Measurements from ENCODE around the gene CYP3A5.
"Not testable (repeated sequence)": the region's sequence is repeated elsewhere in the genome, so short reads cannot be mapped to it uniquely, and the experiment has no call there.

Gene CYP3A5

DNA sequence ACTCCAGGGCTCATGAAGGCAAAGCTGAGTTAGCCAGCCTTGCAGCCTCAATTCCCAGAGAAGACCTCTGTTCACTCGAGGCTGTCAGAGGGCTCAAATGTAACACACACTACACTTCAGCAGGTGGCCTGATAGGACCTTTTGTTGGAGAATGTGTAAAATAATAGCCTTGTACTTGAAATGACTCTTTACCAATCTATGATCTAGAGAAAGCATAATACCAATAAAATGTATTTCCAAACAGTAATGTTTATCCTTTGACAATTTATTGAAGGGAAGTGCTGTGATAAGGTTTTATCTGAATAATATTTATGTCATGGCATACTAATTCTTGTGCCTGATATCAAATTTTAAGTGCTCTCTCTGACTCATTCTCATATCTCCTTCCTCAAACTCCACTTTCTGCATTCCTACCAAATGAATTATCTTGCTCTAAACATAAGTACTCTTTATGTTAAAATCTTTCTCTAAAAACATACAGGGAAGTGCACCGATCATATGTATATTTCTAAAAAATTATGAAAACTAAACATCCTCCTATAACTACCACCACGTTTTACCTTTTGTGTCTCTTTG lies 34.3 kb upstream of the CYP3A5 start:
- no peak overlapping the region for H3K4me3 Mint-ChIP-seq
- peaks cover 5% of the 10 kb centered on the region for H3K27me3 Mint-ChIP-seq (ENCODE audit: low read depth, poor library complexity)
- no peak for DNase-seq
- no peaks in the 10 kb centered on the region for H3K36me3 Mint-ChIP-seq (ENCODE audit: low read depth)
- peaks cover 8% of the 10 kb centered on the region for H3K9me3 Mint-ChIP-seq
- H3K4me1 Mint-ChIP-seq: no peaks in the 10 kb centered on the region
- TF ChIP-seq, protein P1, sequence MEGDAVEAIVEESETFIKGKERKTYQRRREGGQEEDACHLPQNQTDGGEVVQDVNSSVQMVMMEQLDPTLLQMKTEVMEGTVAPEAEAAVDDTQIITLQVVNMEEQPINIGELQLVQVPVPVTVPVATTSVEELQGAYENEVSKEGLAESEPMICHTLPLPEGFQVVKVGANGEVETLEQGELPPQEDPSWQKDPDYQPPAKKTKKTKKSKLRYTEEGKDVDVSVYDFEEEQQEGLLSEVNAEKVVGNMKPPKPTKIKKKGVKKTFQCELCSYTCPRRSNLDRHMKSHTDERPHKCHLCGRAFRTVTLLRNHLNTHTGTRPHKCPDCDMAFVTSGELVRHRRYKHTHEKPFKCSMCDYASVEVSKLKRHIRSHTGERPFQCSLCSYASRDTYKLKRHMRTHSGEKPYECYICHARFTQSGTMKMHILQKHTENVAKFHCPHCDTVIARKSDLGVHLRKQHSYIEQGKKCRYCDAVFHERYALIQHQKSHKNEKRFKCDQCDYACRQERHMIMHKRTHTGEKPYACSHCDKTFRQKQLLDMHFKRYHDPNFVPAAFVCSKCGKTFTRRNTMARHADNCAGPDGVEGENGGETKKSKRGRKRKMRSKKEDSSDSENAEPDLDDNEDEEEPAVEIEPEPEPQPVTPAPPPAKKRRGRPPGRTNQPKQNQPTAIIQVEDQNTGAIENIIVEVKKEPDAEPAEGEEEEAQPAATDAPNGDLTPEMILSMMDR (IDR thresholded peaks at IDR 0.05): no peak
- no peak overlapping the region for H3K27ac Mint-ChIP-seq

DNA sequence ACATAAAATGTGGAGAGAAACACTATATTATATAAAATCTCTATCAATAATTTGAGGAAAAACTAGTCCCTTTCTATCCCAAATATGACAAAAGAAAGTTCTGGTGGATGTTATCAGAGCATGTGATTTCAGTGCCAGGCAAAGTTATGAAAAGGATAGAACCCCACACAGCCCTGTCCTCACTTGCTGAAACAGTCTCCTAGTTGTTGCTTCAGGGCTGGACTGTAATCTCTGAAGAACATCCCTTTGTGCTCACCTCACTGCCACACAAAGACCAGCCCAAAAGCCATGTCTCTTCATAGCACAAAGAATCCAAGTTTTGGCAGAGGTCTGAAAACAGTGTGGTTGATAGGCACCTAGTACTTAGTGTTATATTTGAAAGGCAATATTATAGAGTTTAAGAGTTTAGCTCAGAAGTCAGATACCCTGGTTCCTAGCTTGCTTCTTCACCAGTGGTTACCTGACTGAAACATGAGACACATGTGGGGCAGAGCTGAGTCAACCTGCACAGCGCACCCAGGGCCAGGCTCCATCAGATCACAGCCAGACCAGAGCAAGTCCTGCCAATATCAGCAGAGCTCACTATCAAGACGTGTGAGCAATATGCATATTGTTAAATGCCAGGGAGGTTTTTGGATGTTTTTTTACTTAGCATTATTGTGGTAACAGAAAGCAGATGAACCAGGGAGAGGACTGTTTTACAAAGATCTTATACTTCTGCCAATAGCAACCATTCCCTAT lies 30.2 kb upstream of the CYP3A5 start:
- TF ChIP-seq, protein P1 (IDR thresholded peaks at IDR 0.05): no peak
- peaks cover 2% of the 10 kb centered on the region for H3K9me3 Mint-ChIP-seq

DNA sequence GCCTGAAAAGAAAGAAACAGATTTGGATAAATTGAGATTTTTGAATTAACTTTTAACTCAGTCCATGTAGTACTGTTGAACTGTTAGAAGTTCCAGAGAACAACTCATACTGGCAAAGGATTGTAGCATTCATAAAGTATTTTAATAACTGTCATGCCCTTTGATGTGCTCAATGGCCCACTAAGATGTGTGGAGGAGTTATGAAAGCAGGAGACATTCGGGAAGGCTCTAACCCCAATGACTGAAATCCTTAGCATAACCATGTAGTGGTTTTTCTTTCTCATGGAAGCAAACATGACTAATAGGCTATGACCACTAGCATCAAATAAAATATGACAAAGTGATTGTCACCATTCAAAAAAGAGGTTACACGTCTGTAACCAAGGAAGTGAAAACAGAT lies 29.5 kb upstream of the CYP3A5 start:
- no peak for DNase-seq
- H3K4me1 Mint-ChIP-seq: no peaks in the 10 kb centered on the region
- H3K27me3 Mint-ChIP-seq (ENCODE audit: low read depth, poor library complexity): peaks cover 8% of the 10 kb centered on the region
- H3K36me3 Mint-ChIP-seq (ENCODE audit: low read depth): no peaks in the 10 kb centered on the region
- H3K27ac Mint-ChIP-seq: no peak overlapping the region
- H3K4me3 Mint-ChIP-seq: no peak overlapping the region
- TF ChIP-seq, protein P1 (IDR thresholded peaks at IDR 0.05): no peak
- no peaks in the 10 kb centered on the region for H3K9me3 Mint-ChIP-seq

More for the DNA sequence above, 30.2 kb upstream of the CYP3A5 start:
- no peak overlapping the region for H3K27ac Mint-ChIP-seq
- no peak overlapping the region for H3K4me3 Mint-ChIP-seq
- no peaks in the 10 kb centered on the region for H3K4me1 Mint-ChIP-seq
- H3K27me3 Mint-ChIP-seq (ENCODE audit: low read depth, poor library complexity): peaks cover 8% of the 10 kb centered on the region
- no peak for DNase-seq
- no peaks in the 10 kb centered on the region for H3K36me3 Mint-ChIP-seq (ENCODE audit: low read depth)

DNA sequence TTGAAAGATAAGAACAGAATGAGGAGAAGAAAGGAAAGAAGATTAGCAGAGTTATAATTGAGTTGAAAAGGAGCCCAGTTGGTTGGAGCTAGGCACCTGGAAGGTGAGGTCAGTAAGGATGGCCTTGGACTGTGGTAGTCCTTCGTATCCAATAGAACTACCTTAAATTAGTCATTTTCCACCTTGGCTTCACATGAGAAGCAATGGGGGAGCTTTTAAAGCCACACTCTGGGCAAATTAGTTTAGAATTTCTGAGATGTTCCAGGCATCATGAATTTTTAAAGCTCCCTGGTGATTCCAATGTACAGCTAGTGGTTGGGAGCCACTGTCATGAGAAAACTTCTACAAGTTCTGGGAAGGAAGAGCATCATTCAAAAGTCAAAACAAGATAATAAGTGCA lies 27.3 kb upstream of the CYP3A5 start:
- no peak overlapping the region for H3K27ac Mint-ChIP-seq
- H3K9me3 Mint-ChIP-seq: no peaks in the 10 kb centered on the region
- no peak overlapping the region for H3K4me3 Mint-ChIP-seq
- H3K4me1 Mint-ChIP-seq: no peaks in the 10 kb centered on the region
- no peaks in the 10 kb centered on the region for H3K36me3 Mint-ChIP-seq (ENCODE audit: low read depth)
- no peak for DNase-seq
- H3K27me3 Mint-ChIP-seq (ENCODE audit: low read depth, poor library complexity): peaks cover 9% of the 10 kb centered on the region
- TF ChIP-seq, protein P1 (IDR thresholded peaks at IDR 0.05): no peak

DNA sequence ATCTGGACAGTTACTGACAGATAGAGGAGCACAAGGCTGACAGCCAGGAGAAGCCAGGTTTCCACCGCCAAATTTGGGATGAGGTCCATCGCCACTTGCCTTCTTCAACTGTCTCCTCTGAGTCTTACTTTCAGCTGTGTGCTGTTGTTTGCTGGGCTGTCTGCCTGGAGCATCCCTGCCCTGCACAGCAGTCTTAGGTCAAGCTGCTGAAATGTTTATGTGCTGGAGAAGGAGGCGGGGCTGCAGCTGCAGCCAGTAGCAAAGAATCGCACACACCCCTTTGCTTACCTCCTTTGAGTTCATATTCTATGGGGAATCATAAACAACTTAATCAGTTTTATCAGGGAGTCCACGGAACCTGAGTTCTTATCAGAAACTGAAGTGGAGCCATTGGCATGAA lies 20.1 kb upstream of the CYP3A5 start:
- H3K36me3 Mint-ChIP-seq (ENCODE audit: low read depth): no peaks in the 10 kb centered on the region
- TF ChIP-seq, protein P1 (IDR thresholded peaks at IDR 0.05): no peak
- no peak overlapping the region for H3K27ac Mint-ChIP-seq
- H3K4me3 Mint-ChIP-seq: no peak overlapping the region
- H3K27me3 Mint-ChIP-seq (ENCODE audit: low read depth, poor library complexity): peaks cover 29% of the 10 kb centered on the region
- DNase-seq: no peak
- no peaks in the 10 kb centered on the region for H3K4me1 Mint-ChIP-seq
- H3K9me3 Mint-ChIP-seq: no peaks in the 10 kb centered on the region

DNA sequence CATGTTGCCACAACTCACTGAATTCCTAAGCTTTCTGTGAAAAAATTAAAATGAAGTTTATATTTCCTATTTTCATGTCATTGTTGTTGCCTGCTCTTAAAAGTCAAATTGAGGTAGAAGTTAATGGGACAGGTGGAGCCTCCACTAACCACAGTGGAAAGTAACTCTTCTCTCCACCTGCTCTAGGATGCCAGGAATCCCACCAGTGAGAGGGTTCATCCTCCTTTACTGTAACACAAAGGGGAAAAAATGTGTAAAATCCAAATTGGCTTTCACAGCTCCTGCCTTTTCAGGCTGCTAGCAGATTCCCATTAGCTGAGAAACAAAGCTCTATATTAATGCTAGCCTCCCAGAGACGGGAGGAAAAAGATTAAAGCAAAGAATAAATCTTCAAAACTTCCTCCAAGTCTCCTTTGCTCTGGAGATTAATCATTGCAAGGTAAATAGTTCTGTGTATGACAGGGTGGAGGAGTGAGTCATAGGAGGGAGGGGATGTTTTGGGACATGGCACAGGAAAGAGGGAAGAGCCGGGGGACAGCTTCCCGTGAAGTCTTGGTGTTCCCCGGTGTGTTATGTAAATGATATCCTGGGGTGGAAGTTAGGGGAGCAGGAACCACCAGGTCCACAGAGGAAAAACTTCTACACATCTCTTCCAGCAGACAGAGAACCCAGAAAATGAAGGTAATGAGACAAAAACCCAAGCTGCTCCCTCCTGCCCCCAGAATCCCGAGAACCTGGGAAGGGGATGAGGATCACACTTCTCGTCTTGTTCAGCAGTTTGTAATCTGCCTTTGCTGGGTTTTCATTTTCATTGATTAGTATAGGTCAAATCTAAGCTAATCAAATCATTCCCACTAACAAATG lies 19.3 kb upstream of the CYP3A5 start:
- not testable (repeated sequence) for H3K4me3 Mint-ChIP-seq; H3K9me3 Mint-ChIP-seq; DNase-seq; H3K27ac Mint-ChIP-seq; H3K36me3 Mint-ChIP-seq (ENCODE audit: low read depth); H3K4me1 Mint-ChIP-seq
- peaks cover 29% of the 10 kb centered on the region for H3K27me3 Mint-ChIP-seq (ENCODE audit: low read depth, poor library complexity)
